HG03066 (cell line): ENCODE measurements around the gene ROBO2.
"Not testable (repeated sequence)": the region's sequence is repeated elsewhere in the genome, so short reads cannot be mapped to it uniquely, and the experiment has no call there.

Experiments used
- ATAC-seq: cut with Tn5 transposase; IDR thresholded peaks from one replicate; pipeline ENCODE4 v1.9.1; 2021; ENCODE audit warnings: low read depth; ENCODE audit not compliant: unreplicated experiment

The ROBO2 gene

DNA sequence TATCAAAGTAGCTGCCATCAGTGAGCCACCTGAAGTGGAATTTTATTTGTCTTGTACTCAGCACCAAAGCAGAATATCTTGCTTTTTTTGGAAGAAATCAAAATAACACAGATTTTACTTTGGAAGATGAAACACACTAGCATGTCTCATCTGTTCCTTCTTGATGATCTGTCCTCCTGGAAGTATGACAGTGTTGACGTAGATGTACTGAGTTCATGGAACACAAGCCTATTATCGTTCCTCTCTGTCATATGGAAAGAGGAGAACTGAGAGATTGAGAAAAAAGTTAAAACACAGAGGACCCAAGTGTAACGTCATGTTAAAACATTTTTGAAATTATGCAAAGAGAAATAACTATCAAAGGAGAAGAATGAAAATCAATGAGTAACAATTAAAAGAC is 340.2 kb downstream of the ROBO2 start:
- no peak for ATAC-seq

DNA sequence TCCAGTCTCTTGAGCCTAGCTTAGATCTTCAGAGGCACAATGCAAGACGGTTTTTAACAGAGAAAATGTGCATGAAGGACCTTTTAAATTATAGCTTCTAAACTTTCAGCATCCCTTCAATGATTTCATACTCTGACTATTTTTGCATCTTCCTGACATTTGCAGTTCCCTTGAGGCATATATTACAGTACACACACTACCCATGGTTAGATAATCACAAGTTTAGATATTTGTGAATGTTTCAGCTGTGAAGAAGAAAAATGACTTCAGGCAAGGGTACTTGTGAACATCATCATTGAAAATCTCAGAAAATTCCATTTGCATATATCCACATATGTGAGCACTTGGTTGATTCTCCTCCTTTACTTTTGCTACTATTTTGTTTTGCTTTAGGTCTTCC is 341.5 kb downstream of the ROBO2 start:
- no peak for ATAC-seq

DNA sequence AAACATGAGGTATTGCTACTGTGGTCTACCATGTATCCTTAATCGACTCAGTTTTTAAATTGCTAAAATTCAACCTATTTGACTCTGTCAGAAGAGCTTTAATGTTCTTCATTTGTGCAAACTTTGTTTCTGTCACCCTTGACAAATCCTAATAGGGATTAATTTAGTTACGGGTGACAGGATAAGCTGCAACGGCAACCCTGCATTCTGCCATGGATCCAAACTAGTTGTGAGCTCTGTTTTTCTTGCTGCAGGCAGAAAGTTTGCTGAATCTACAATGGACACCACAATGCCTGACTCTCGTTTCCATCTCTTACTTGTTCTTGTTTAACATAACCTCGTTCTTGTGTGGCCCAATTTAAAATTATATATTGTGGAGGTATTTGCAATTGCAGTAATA is 352.3 kb downstream of the ROBO2 start:
- no peak for ATAC-seq

DNA sequence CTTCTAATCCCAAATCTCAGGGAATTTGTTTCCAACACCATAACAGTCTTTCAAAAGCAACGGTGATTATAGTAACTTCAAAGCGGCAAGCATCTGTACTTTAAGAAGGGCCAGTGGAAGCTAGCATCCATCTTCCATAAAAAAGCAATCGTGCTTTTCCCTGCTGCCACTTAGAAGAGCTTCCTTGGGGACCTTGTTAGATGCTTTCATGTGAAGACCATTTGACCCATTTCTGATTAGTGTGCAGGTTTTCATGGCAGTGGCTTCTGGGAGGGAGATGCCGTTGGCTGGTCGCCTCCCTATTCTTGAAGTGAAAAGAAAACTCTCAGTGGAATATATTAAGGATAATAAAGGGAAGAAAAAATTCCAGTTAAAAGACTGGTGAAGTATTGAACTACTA is 354.1 kb downstream of the ROBO2 start:
- ATAC-seq, result no peak

- no peak for ATAC-seq
Observed at GRCh38 chr3:77404871-77405270, 365.0 kb downstream of the ROBO2 start.

GRCh38 chr3:77407441-77407840 is 367.5 kb downstream of the ROBO2 start:
- ATAC-seq, result no peak

DNA sequence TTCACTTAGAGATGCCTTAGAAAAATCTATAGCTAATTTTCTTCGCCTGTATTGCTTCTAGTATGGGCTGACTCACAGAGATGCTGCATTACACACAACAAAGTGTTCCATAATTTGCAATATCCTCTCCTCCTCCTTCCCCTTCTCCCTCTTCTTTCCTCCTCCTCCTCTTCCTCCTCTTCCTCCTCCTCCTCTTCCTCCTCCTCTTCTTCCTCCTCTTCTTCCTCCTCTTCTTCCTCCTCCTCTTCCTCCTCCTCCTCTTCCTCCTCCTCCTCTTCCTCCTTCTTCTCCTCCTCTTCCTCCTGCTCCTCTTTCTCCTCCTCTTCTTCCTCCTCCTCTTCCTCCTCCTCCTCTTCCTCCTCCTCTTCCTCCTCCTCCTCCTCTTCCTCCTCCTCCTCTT is 370.4 kb downstream of the ROBO2 start:
- ATAC-seq, result not testable (repeated sequence)

DNA sequence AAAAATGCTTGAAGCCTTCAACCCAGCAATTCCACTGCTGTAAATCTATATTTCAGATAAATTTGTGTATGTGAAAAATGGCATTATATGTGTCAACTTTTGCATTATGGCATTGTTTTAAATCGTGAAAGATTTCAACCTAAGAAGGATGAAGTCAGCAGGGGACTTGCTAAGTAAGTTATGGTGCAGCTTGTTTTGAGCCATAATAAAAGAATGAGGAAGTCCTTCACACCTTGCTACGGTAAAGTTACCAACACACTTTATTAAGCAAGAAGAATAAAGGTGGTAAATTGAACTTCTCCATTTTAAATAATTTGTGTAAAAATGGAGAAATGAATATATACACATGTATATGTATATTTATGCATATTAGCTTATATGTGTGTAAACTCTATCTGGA is 371.4 kb downstream of the ROBO2 start:
- ATAC-seq, result no peak

- no peak for ATAC-seq
Observed at GRCh38 chr3:77412021-77412438, 372.1 kb downstream of the ROBO2 start.

- ATAC-seq, result no peak
Observed at GRCh38 chr3:77412584-77412983, 372.7 kb downstream of the ROBO2 start.

GRCh38 chr3:77414881-77415280 is 375.0 kb downstream of the ROBO2 start:
- no peak for ATAC-seq

DNA sequence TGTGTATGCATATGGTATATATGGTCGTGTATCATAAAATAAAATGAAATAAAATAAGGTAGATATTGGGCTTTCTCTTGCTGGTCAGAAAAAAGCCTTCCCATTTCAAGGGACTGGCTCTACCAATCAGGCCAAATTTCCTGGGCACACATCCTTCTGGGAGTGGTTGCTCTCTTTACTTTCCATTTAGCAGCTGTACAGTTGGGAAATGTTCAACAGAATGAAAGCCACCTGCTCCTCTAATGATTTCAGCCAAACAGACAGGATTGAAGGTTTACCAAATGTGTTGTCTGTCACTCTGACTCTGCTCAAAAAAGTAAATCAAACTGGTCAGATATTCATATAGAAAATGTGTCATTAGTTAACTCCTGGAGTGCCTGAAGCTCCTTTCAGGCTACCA is 380.4 kb downstream of the ROBO2 start:
- ATAC-seq, result no peak

- ATAC-seq, result no peak
Observed at GRCh38 chr3:77421916-77422315, 382.0 kb downstream of the ROBO2 start.

DNA sequence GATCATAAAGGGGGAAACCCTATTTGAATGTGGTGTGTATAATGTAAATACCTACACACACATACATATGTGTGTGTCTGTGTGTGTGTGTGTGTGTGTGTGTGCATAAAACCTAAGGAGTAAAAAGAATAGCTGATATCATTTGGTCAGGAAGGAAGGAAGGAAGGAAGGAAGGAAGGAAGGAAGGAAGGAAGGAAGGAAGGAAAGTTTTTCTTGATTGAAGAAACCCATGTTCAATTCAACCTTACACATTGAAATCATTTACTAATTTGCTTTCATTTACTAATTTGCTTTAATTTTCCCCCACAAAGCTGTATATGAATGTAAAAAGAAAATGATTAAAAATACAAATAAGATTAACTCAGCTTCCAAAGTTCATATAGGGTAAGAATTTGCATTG is 386.6 kb downstream of the ROBO2 start:
- ATAC-seq, result no peak

- no peak for ATAC-seq
Observed at GRCh38 chr3:77427528-77427927, 387.6 kb downstream of the ROBO2 start.

GRCh38 chr3:77436908-77437307 is 397.0 kb downstream of the ROBO2 start:
- no peak for ATAC-seq

DNA sequence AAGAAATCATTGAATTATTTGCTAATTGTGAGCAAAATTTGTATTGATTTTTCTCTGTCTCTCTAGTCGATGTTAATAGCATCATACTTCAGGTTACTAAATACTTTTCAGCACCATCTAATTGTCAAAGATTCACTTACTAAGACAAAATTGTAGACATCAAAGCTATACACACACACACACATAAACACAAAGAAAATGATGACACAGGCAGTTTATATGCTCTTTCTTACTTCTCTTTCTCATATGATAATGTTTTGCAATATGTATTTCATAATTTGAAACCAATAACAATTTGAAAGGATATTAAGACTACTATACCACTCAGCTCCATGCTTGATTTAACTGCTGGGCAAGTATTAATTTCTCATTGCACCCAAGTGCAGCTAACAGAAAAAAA is 406.2 kb downstream of the ROBO2 start:
- no peak for ATAC-seq

- ATAC-seq, result no peak
Observed at GRCh38 chr3:77446761-77447160, 406.9 kb downstream of the ROBO2 start.

DNA sequence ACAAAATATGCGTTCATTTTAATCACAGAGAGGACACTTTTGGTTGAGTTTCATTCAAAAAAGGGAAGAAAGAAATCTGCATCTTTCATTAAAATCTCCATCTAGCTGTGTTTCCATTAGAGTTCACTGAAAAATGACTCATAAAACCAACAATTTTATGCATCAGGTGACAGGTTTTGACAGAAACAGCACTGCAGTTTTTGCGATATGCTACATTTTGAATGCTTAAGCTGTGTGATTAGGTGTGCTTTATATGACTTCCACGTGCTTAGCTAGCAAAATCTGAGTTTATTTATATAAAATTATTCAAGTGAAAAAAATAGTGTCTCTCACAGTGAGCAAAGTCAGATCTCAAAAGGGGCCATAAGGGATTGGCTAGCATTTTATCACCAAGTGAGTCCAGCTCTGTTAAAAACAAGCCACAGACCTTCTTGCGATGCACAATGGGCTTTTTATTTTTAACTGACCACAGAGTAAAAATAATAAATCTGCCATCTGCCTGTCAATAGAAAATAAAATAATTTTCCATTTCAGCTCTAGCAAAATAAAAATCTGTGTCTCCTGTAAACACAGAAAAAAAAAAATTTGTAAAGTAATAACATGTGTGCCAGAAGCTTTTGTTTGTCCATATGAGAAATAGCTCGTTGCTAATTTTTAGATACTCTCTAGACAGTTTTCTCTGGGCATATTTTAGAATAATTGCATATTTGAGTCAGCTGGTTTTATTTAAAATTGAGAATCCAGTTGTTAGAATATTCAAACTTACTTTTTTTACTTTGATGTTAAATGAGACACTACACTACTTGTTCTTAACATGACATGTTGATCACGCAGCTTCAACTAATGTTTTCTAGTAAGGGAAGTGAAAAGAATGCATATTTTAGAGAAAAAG is 409.8 kb downstream of the ROBO2 start:
- ATAC-seq, result no peak

DNA sequence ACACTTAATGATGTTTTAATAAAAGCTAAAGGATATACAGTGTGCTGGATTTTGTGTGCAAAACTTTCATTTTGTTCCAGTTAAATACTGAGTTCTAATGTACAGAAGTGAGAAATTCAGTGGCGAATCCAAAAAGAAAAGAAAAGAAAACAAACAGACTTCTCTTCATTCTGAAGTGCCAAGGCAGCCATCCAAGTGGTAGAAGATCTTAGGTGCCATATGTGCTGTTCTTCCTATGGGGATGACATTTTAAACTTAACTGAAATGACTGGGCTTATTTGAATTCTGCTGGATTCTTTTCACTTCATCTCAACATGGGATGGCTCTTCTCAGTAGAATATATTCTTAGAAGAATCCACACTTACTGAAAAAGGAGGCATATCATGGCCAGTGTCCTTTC is 416.5 kb downstream of the ROBO2 start:
- no peak for ATAC-seq

GRCh38 chr3:77456906-77457305 is 417.0 kb downstream of the ROBO2 start:
- no peak for ATAC-seq

GRCh38 chr3:77459926-77460325 is 420.0 kb downstream of the ROBO2 start:
- ATAC-seq, result no peak

DNA sequence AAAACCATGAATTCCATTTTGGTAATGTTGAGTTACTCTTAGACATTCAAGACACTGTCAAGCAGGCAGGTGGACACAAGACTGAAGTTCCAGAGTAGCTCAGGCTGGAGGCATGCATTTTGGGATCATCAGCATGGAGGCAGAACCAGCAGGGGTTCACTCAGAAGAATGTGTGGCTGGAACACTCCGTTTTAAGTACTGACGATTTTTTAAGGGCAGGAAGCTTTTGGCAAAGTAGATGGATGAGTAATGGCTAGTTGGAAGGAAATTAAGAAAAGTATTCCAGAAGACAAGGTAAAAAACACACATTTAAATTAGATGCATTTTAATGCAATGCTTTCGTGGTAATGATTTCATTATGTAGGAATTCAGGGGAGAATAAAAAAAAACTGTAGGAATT is 420.4 kb downstream of the ROBO2 start:
- no peak for ATAC-seq
